ENCODE measurements around the gene URB1.

GRCh38 chr21:32372755-32373154, 20.1 kb downstream of the URB1 start:
- TF ChIP-seq POLR2AphosphoS5 (IDR thresholded peaks at IDR 0.05; ENCODE audit: borderline replicate concordance, low read depth, low read length), result no peak
- no peak for TF ChIP-seq EZH2 (IDR thresholded peaks at IDR 0.05)
- no peak for TF ChIP-seq FOXP2 (optimal IDR thresholded peaks at IDR 0.05; ENCODE audit: control extremely low read depth, extremely low read length, insufficient read depth)

All from SK-N-MC (cell line).